Measurements from ENCODE around the gene RBMS3. TPM values are rescaled to one million over a fixed set of nuclear protein-coding genes. Genes with fewer than 3 reads are reported as not detected.
"Not testable (repeated sequence)": the region's sequence is repeated elsewhere in the genome, so short reads cannot be mapped to it uniquely, and the experiment has no call there.

RBMS3 gene
- total RNA-seq, 2 donors from 2014 or later: 2.8 to 9.6 TPM

GRCh38 chr3:29385046-29385830, 104.4 kb downstream of the RBMS3 start:
- no peaks in the 10 kb centered on the region for H3K27me3 ChIP-seq
- H3K4me3 ChIP-seq: no peak overlapping the region
- no peaks in the 10 kb centered on the region for H3K36me3 ChIP-seq
- H3K27ac ChIP-seq: no peak overlapping the region
- H3K9me3 ChIP-seq: no peaks in the 10 kb centered on the region
- TF ChIP-seq CTCF (IDR thresholded peaks at IDR 0.05): no peak
- H3K9ac ChIP-seq (ENCODE audit: low read depth in 2 of 2, low read length in 2 of 2): no peak overlapping the region
- intact Hi-C loops (cut with DNase I): no loop called here
- H3K4me1 ChIP-seq: no peaks in the 10 kb centered on the region
- no peak for DNase-seq

GRCh38 chr3:29389362-29389761, 108.5 kb downstream of the RBMS3 start:
- no peak for TF ChIP-seq CTCF (IDR thresholded peaks at IDR 0.05)
- Histone ChIP-seq H3K9ac (ENCODE audit: low read depth in 2 of 2, low read length in 2 of 2) (no peak overlapping the region), H3K4me1 (no peaks in the 10 kb centered on the region)

GRCh38 chr3:29392625-29393388, 111.9 kb downstream of the RBMS3 start:
- intact Hi-C loops (cut with DNase I): no loop called here
- Histone ChIP-seq H3K4me3 (no peak overlapping the region), H3K9ac (ENCODE audit: low read depth in 2 of 2, low read length in 2 of 2) (no peak overlapping the region), H3K36me3 (no peaks in the 10 kb centered on the region), H3K27me3 (no peaks in the 10 kb centered on the region), H3K4me1 (no peaks in the 10 kb centered on the region), H3K27ac (no peak overlapping the region), H3K9me3 (no peaks in the 10 kb centered on the region)
- DNase-seq: no peak
- TF ChIP-seq CTCF (IDR thresholded peaks at IDR 0.05): no peak

More at GRCh38 chr3:29389362-29389761, 108.5 kb downstream of the RBMS3 start:
- Histone ChIP-seq H3K27ac (no peak overlapping the region), H3K27me3 (no peaks in the 10 kb centered on the region), H3K36me3 (no peaks in the 10 kb centered on the region), H3K9me3 (no peaks in the 10 kb centered on the region), H3K4me3 (no peak overlapping the region)
- intact Hi-C loops (cut with DNase I): no loop called here
- DNase-seq: no peak

DNA sequence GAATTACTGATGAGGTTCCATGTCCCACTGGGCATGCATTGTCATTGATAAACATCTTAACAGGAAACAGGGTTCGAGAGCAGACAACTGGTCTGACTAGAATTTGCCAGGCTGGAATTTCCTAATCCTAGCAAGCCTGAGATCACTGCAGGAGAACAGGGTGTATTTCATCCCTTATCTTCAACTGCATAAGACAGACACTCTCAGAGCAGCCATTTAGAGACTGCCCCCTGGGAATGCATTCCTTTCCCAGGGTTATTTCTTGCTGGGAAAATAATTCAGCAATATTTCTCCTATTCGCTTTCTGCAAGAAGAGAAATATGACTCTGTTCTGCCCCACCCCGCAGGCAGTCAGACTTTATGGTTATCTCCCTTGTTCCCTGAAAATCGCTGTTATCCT, 113.1 kb downstream of the RBMS3 start:
- H3K27ac ChIP-seq; DNase-seq; H3K36me3 ChIP-seq; intact Hi-C loops (cut with DNase I); H3K27me3 ChIP-seq; H3K4me1 ChIP-seq; H3K9ac ChIP-seq (ENCODE audit: low read depth in 2 of 2, low read length in 2 of 2); H3K9me3 ChIP-seq; H3K4me3 ChIP-seq: not testable (repeated sequence)

- no peaks in the 10 kb centered on the region for H3K4me1 ChIP-seq
- TF ChIP-seq CTCF (IDR thresholded peaks at IDR 0.05): no peak
- H3K9me3 ChIP-seq: no peaks in the 10 kb centered on the region
- H3K9ac ChIP-seq (ENCODE audit: low read depth in 2 of 2, low read length in 2 of 2): no peak overlapping the region
- H3K27me3 ChIP-seq: no peaks in the 10 kb centered on the region
- no peaks in the 10 kb centered on the region for H3K36me3 ChIP-seq
- H3K27ac ChIP-seq: no peak overlapping the region
- no peak overlapping the region for H3K4me3 ChIP-seq
- intact Hi-C loops (cut with DNase I): no loop called here
- DNase-seq: no peak
Observed at GRCh38 chr3:29397406-29397805, 116.5 kb downstream of the RBMS3 start.

GRCh38 chr3:29398787-29399186, 117.9 kb downstream of the RBMS3 start:
- H3K27ac ChIP-seq: no peak overlapping the region
- intact Hi-C loops (cut with DNase I): no loop called here
- H3K4me3 ChIP-seq: no peak overlapping the region
- no peaks in the 10 kb centered on the region for H3K4me1 ChIP-seq
- no peak overlapping the region for H3K9ac ChIP-seq (ENCODE audit: low read depth in 2 of 2, low read length in 2 of 2)
- no peak for DNase-seq
- no peaks in the 10 kb centered on the region for H3K27me3 ChIP-seq
- no peaks in the 10 kb centered on the region for H3K9me3 ChIP-seq
- H3K36me3 ChIP-seq: no peaks in the 10 kb centered on the region
- no peak for TF ChIP-seq CTCF (IDR thresholded peaks at IDR 0.05)

Measured in colonic mucosa (tissue), 4 donors.